ENCODE results near the gene SGPP1. TPM values are rescaled to one million over a fixed set of nuclear protein-coding genes. Genes with fewer than 3 reads are reported as not detected.
A peak's percentile ranks its signal among the peaks of the same experiment; 100 is the strongest.
"Not testable (repeated sequence)": the region's sequence is repeated elsewhere in the genome, so short reads cannot be mapped to it uniquely, and the experiment has no call there.

Gene SGPP1
- total RNA-seq, 6 donors from 2014 or later: 9.4 to 27.8 (median 22.9) TPM

DNA sequence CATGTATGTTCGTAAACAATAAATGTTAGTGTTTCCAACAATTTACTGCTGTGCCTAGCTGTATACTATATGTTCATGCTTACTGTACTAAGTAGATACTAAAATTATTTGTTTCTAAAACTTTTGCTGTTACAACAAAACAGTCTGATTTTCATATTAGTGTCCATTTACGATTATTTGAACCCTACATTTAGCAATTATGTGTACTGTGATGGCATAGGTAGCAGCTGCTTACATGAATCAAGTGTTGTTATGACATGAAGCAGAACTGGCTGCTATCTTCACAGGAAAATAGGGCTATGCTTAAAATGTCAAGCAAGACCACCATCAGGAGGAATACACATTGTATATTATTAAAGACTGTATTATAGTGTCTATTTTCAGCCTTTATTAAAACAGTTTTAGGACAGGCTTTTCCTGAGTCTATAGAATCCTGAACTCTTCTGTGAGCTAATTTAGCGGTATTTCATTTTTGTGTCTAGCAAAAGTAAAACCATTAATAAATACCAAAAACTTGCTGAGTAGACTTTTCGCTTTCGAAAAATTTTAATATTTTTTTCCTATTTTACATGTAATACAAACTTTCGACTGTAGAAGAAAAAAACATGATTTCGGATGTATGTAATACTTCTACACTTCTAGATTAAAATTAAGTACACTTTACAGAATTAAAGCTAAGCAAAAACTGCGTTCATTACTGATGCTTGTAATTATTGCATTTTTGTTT, 85.0 kb downstream of the SGPP1 start:
- 66% methylated on average over 8 of the region's 8 CpGs for WGBS, 2 donors
- ATAC-seq (ENCODE audit: low FRiP score in 2 of 2) (no peak), DNase-seq (no peak)
- no peaks in the 10 kb centered on the region for H3K27me3 ChIP-seq
- H3K9me3 ChIP-seq: no peaks in the 10 kb centered on the region
- H3K27ac ChIP-seq: peak overlapping the region; percentile 88 to 97 (median 94)
- H3K4me3 ChIP-seq: peak overlapping the region in 3 of 4 donors; percentile 68 to 78 (median 73)
- peaks cover 9 to 24% (median 12%) of the 10 kb centered on the region in 4 donors for H3K4me1 ChIP-seq
- TF ChIP-seq POLR2A (IDR thresholded peaks at IDR 0.05): no peak
- TF ChIP-seq, protein P1, sequence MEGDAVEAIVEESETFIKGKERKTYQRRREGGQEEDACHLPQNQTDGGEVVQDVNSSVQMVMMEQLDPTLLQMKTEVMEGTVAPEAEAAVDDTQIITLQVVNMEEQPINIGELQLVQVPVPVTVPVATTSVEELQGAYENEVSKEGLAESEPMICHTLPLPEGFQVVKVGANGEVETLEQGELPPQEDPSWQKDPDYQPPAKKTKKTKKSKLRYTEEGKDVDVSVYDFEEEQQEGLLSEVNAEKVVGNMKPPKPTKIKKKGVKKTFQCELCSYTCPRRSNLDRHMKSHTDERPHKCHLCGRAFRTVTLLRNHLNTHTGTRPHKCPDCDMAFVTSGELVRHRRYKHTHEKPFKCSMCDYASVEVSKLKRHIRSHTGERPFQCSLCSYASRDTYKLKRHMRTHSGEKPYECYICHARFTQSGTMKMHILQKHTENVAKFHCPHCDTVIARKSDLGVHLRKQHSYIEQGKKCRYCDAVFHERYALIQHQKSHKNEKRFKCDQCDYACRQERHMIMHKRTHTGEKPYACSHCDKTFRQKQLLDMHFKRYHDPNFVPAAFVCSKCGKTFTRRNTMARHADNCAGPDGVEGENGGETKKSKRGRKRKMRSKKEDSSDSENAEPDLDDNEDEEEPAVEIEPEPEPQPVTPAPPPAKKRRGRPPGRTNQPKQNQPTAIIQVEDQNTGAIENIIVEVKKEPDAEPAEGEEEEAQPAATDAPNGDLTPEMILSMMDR (IDR thresholded peaks at IDR 0.05): peak in 1 of 6 experiments; percentile 8
- TF ChIP-seq EP300 (IDR thresholded peaks at IDR 0.05): no peak
- no peaks in the 10 kb centered on the region for H3K36me3 ChIP-seq

DNA sequence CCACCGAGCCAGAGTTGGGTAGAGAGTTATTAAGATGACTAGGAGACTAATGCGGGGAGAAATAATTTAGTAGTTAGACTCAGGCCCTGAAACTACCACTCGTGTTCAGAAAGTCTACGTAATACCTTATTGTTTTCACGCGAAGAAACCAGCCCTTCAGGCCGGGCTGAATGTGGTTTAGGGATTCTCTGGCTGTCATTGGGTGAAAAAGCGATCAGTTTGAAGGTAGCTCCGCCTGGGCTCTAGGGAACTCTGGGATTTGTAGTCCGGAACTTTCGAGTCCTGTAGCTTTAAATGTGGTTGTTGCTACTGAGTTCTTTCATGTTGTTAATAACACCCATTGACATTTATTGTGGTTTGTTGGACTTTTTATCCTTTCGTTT, 85.6 kb downstream of the SGPP1 start:
- Histone ChIP-seq H3K4me3 (peak overlapping the region; percentile 19 to 78 (median 70)), H3K27ac (peak overlapping the region; percentile 88 to 97 (median 94)), H3K9me3 (no peaks in the 10 kb centered on the region), H3K27me3 (no peaks in the 10 kb centered on the region), H3K36me3 (no peaks in the 10 kb centered on the region), H3K4me1 (peaks cover 9 to 24% (median 12%) of the 10 kb centered on the region in 4 donors)
- TF ChIP-seq EP300 (IDR thresholded peaks at IDR 0.05) (no peak), POLR2A (IDR thresholded peaks at IDR 0.05) (peak in 2 of 4 donors; percentile 10 to 23), POLR2AphosphoS5 (IDR thresholded peaks at IDR 0.05) (peak in 1 of 2 donors; percentile 30)
- ATAC-seq (ENCODE audit: low FRiP score in 2 of 2) (peak; percentile 93 to 94), DNase-seq (peak in 1 of 2 donors; percentile 88)
- 0% methylated on average over 12 of the region's 12 CpGs for WGBS, 2 donors

DNA sequence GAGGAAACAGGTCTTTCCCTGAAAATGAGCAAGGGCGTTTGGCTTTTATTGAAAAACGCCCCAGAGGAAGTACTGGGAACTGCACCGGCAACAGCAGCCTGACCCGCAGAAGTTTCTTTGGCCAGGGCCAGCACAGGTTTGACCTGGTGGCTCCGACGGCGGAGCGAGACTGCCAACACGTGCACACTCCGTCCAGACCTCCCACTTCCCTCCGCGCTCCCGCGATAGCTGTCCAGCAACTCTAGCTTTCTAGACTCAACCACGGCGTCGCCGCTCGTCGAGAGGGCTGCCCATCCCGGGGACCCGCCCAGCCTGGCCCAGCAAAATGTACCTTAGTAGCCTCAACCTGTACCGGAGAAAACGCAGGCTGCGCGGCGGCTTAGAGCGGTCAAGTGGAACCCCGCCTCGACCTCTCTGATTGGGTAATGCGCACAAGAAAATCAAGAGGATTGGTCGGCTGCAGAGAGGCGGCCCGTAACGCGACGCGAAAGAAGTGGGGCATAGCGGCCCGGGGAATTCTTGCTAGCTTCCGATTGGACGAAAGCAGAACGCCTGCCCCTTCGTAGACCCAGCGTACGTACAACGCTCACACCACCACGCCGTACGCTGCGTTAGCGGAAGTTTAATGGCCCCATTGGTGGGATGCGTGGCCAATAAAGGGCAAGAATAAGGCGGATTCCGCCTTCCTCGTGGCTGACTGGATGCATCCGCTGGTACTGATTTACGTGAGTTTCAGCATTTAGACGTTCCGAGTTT, 86.2 kb downstream of the SGPP1 start, which contains the start of gene WDR89:
Gene WDR89, minus strand, starts transcription at position 399 of the 756 bp plus-strand sequence. CDS start 41,929 bp downstream, outside the sequence.
- no peaks in the 10 kb centered on the region for H3K27me3 ChIP-seq
- DNase-seq: peak; percentile 93 to 98
- TF ChIP-seq, protein P1 (IDR thresholded peaks at IDR 0.05): peak; percentile 74 to 95 (median 90)
- TF ChIP-seq POLR2A (IDR thresholded peaks at IDR 0.05) (peak in 3 of 4 donors; percentile 55 to 74 (median 66)), POLR2AphosphoS5 (IDR thresholded peaks at IDR 0.05) (peak; percentile 31 to 70), EP300 (IDR thresholded peaks at IDR 0.05) (peak in 1 of 4 donors; percentile 46)
- H3K27ac ChIP-seq: peak within 1 kb of the TSS; percentile 88 to 97 (median 94)
- H3K36me3 ChIP-seq: no peaks in the 10 kb centered on the region
- peak; percentile 98 to 100 for ATAC-seq (ENCODE audit: low FRiP score in 2 of 2)
- peaks cover 9 to 24% (median 12%) of the 10 kb centered on the region in 4 donors for H3K4me1 ChIP-seq
- H3K4me3 ChIP-seq: peak within 1 kb of the TSS; percentile 68 to 78 (median 73)
- no peaks in the 10 kb centered on the region for H3K9me3 ChIP-seq
- WGBS, 2 donors: 0 to 2% methylated on average over 15 to 55 of the region's 60 CpGs

DNA sequence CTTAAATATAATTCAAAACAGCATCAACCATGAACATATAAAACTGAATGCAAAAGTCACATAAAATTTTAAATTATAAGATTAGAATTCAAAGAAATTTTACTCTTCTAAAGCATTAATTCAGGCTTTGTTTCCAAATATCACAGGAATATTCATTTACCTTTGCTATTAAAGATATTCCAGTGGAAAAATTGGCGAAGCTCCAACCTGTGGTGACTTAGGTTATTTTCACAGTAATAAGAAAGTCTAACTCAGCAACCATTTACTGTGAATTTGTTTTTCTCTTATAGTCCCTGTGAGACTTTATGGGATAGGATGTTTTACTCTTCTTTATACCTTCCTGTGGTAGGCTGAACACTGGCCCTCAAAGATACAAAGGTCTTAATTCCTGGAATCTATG, 89.4 kb downstream of the SGPP1 start:
- TF ChIP-seq POLR2A (IDR thresholded peaks at IDR 0.05): no peak
- TF ChIP-seq, protein P1 (IDR thresholded peaks at IDR 0.05): no peak
- no peak for TF ChIP-seq EP300 (IDR thresholded peaks at IDR 0.05)
- no peak for TF ChIP-seq POLR2AphosphoS5 (IDR thresholded peaks at IDR 0.05)

DNA sequence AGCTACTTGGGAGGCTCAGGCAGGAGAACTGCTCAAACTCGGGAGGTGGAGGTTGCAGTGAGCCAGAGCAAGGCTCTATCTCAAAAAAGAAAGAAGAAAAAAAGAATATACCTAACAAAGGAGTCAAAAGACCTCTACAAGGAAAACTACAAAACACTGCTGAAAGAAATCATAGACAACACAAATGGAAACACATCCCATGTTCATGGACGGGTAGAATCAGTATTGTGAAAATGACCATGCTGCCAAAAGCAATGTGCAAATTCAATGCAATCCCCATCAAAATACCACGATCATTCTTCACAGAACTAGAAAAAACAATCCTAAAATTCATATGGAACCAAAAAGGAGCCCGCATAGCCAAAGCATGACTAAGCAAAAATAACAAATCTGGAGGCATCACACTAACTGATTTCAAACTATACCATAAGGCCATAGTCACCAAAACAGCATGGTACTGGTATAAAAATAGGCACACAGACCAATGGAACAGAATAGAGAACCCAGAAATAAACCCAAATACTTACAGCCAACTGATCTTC, 91.7 kb downstream of the SGPP1 start:
- ATAC-seq (ENCODE audit: low FRiP score in 2 of 2); H3K27ac ChIP-seq: not testable (repeated sequence)
- 94 to 97% methylated on average over 4 of the region's 4 CpGs for WGBS, 2 donors

More for the DNA sequence above, 89.4 kb downstream of the SGPP1 start:
- ATAC-seq (ENCODE audit: low FRiP score in 2 of 2) (no peak), DNase-seq (no peak)
- 95 to 96% methylated on average over 1 of the region's 1 CpG for WGBS, 2 donors
- H3K27ac ChIP-seq: no peak overlapping the region
- peaks cover 9 to 24% (median 12%) of the 10 kb centered on the region in 4 donors for H3K4me1 ChIP-seq
- no peaks in the 10 kb centered on the region for H3K36me3 ChIP-seq
- H3K27me3 ChIP-seq: no peaks in the 10 kb centered on the region
- H3K9me3 ChIP-seq: peaks cover 0 to 8% (median 2%) of the 10 kb centered on the region in 4 donors
- H3K4me3 ChIP-seq: no peak overlapping the region

More for the DNA sequence above, 91.7 kb downstream of the SGPP1 start:
- not testable (repeated sequence) for H3K36me3 ChIP-seq, H3K27me3 ChIP-seq, H3K9me3 ChIP-seq, DNase-seq, H3K4me3 ChIP-seq
- H3K4me1 ChIP-seq: peaks cover 6 to 18% (median 7%) of the 10 kb centered on the region in 4 donors

Small RNAs within 50 kb of the gene (small RNA-seq; reads per million reads assigned to genes)
- 0 reads per million in 4 donors for gene AL161670.1
- gene RF00012: 0 reads per million in 4 donors
- gene RNU7-116P: 0 reads per million in 4 donors

Other genes with a start within 250 kb of the SGPP1 start
- gene PPP2R5E, start 184.7 kb downstream of the SGPP1 start, total RNA-seq: 10 to 100 TPM; 10.1 to 42.4 (median 34.5) TPM
- 10 to 100 TPM in 3 of 6 donors, 1 to 10 TPM in 3; 2.1 to 16.9 (median 9.1) TPM for gene WDR89, start 86.2 kb downstream of the SGPP1 start, total RNA-seq
- 100 to 1,000 TPM in 4 of 6 donors, 10 to 100 TPM in 2; 75.8 to 439 (median 234) TPM for gene SYNE2, start 124.9 kb upstream of the SGPP1 start, total RNA-seq

Data from upper lobe of left lung (tissue), 6 donors.